Activated CD4-positive, alpha-beta T cell treated with anti-CD3 and anti-CD28 coated beads, Interleukin-2, amount 50 U/mL, for 4 hours (primary cell): ENCODE results near the gene RGS9.

Source experiments
- DNase-seq, 2 experiments: peaks; one replicate each; pipeline ENCODE4 v3.0.0-alpha.2; 2020

RGS9 gene

DNA sequence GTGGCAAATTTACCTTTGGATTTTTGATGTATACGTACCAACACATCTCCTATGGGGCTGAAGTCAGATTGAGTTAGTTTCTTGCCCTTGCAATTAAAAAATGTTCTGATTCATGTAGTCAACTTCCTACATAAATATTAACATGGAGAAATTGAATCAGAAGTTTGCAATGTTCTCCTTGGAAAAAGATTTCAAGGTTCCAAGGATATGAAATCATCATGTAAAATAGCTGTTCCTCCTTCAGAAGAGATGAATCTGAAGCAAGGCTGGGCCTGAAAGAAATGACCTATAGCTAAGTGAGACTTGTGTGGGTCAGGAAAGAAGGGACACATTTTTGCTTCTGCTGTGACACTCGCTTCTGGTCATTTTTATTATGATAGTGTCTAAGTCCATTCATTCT is 131.7 kb downstream of the RGS9 start:
- no peak for DNase-seq

DNA sequence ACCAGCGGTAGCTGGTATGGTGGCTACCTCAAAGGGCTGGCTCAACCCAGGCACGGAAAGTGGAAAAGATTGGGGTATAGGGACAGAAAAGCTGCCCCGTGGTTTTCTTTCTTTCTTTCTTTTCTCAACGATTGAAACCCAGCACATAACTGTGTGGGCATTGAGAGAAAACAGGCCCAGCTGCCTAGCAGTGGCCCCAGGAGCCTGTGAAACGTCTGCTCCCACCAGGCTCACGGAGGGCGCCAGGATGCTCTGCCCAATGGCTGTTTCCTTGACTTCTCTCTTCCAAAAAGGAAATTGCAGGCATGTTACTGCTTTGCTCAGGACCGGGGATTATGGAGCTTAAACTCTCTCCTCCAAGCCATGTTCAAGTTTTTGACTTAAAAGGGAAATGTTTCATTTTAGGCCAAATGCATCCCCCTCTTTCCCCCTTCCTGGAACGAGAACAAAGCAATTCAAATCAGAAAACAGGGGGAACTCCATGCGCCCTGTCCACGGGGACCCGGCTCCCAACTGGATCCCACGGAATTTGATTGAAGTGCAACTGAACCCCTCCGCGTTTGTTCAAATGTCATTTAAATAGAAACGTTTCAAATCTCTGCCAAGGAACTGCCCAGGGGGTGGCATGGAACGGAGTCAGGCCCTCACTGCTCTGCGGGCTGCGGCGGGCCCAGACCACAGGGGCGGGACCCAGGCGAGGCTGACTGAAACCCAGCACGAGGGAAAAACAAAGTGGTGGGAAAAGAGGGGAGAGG is 133.5 kb downstream of the RGS9 start:
- no peak for DNase-seq

DNA sequence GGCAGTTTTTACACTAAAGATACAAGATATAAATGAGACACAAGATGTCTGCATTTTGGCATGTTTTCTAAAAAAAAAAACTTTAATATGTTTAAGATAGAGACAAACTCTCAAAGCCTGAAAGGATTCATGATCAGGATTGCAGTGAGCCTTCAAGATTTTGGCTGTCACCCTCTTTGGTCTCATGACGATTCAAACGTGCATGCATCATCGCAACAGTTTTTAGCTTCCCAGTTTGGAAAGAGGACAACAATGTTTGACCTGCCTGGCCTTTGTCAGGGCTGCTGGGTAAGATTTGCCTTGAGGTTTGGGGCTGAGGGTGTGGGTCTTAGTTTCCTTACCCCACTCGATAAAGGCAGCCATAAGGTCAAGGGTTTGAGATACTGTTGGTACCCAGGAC is 134.1 kb downstream of the RGS9 start:
- no peak for DNase-seq
